ENCODE results near the gene RXRA.

The RXRA gene

GRCh38 chr9:134388976-134389375 lies 62.7 kb downstream of the RXRA start:
- H3K79me2 ChIP-seq (ENCODE audit: insufficient read depth, low read length), result 0 out of 2 replicates have a peak, but pooled peaks cover 3% of the 10 kb centered on the region
- H4K20me1 ChIP-seq (ENCODE audit: insufficient read depth, low read length), result peaks cover 42% of the 10 kb centered on the region
- H3K4me3 ChIP-seq (ENCODE audit: low read depth in 1 of 2, low read length in 2 of 2), result no peak overlapping the region
- TF ChIP-seq EZH2 (IDR thresholded peaks at IDR 0.05; ENCODE audit: borderline replicate concordance, low read depth, low read length, severe bottlenecking) (no peak), CTCF (IDR thresholded peaks at IDR 0.05; ENCODE audit: borderline replicate concordance, extremely low read depth, low read length, poor library complexity, severe bottlenecking) (no peak)
- no peak for ATAC-seq (ENCODE audit: insufficient read depth, low read depth)
- H3K27ac ChIP-seq (ENCODE audit: low read length), result no peak overlapping the region
- H2AFZ ChIP-seq (ENCODE audit: low read depth, low read length), result no peak overlapping the region
- peaks cover 8% of the 10 kb centered on the region; the same call in 1 of the 2 replicates for H3K4me1 ChIP-seq (ENCODE audit: insufficient read depth, low read length)
- no peak overlapping the region for H3K4me2 ChIP-seq (ENCODE audit: insufficient read depth, low read length)
- H3K27me3 ChIP-seq (ENCODE audit: insufficient read depth, low read length, poor library complexity), result no peaks in the 10 kb centered on the region
- H3K36me3 ChIP-seq (ENCODE audit: insufficient read depth, low read length), result no peaks in the 10 kb centered on the region
- no peak overlapping the region for H3K9ac ChIP-seq (ENCODE audit: low read depth, low read length)
- H3K9me3 ChIP-seq (ENCODE audit: insufficient read depth, low read length, severe bottlenecking), result no peaks in the 10 kb centered on the region
- no peak for DNase-seq

GRCh38 chr9:134389642-134390041 lies 63.4 kb downstream of the RXRA start:
- 0 out of 2 replicates have a peak, but pooled peaks cover 3% of the 10 kb centered on the region for H3K79me2 ChIP-seq (ENCODE audit: insufficient read depth, low read length)
- H3K36me3 ChIP-seq (ENCODE audit: insufficient read depth, low read length), result no peaks in the 10 kb centered on the region
- H3K4me1 ChIP-seq (ENCODE audit: insufficient read depth, low read length), result peaks cover 8% of the 10 kb centered on the region; the same call in 1 of the 2 replicates
- no peak overlapping the region for H3K4me2 ChIP-seq (ENCODE audit: insufficient read depth, low read length)
- H3K27me3 ChIP-seq (ENCODE audit: insufficient read depth, low read length, poor library complexity), result no peaks in the 10 kb centered on the region
- no peaks in the 10 kb centered on the region for H3K9me3 ChIP-seq (ENCODE audit: insufficient read depth, low read length, severe bottlenecking)
- DNase-seq, result no peak
- no peak overlapping the region for H3K4me3 ChIP-seq (ENCODE audit: low read depth in 1 of 2, low read length in 2 of 2)
- TF ChIP-seq EZH2 (IDR thresholded peaks at IDR 0.05; ENCODE audit: borderline replicate concordance, low read depth, low read length, severe bottlenecking) (no peak), CTCF (IDR thresholded peaks at IDR 0.05; ENCODE audit: borderline replicate concordance, extremely low read depth, low read length, poor library complexity, severe bottlenecking) (no peak)
- H4K20me1 ChIP-seq (ENCODE audit: insufficient read depth, low read length), result peaks cover 42% of the 10 kb centered on the region
- ATAC-seq (ENCODE audit: insufficient read depth, low read depth), result no peak
- no peak overlapping the region for H3K27ac ChIP-seq (ENCODE audit: low read length)
- no peak overlapping the region for H3K9ac ChIP-seq (ENCODE audit: low read depth, low read length)
- H2AFZ ChIP-seq (ENCODE audit: low read depth, low read length), result no peak overlapping the region

- Histone ChIP-seq H3K27ac (ENCODE audit: low read length) (no peak overlapping the region), H3K27me3 (ENCODE audit: insufficient read depth, low read length, poor library complexity) (no peaks in the 10 kb centered on the region), H3K36me3 (ENCODE audit: insufficient read depth, low read length) (no peaks in the 10 kb centered on the region), H3K4me2 (ENCODE audit: insufficient read depth, low read length) (no peak overlapping the region), H2AFZ (ENCODE audit: low read depth, low read length) (no peak overlapping the region), H3K4me1 (ENCODE audit: insufficient read depth, low read length) (peaks cover 8% of the 10 kb centered on the region; the same call in 1 of the 2 replicates), H4K20me1 (ENCODE audit: insufficient read depth, low read length) (peaks cover 40% of the 10 kb centered on the region), H3K9ac (ENCODE audit: low read depth, low read length) (no peak overlapping the region), H3K9me3 (ENCODE audit: insufficient read depth, low read length, severe bottlenecking) (no peaks in the 10 kb centered on the region), H3K79me2 (ENCODE audit: insufficient read depth, low read length) (0 out of 2 replicates have a peak, but pooled peaks cover 3% of the 10 kb centered on the region), H3K4me3 (ENCODE audit: low read depth in 1 of 2, low read length in 2 of 2) (no peak overlapping the region)
- no peak for DNase-seq
- no peak for TF ChIP-seq EZH2 (IDR thresholded peaks at IDR 0.05; ENCODE audit: borderline replicate concordance, low read depth, low read length, severe bottlenecking)
- no peak for TF ChIP-seq CTCF (IDR thresholded peaks at IDR 0.05; ENCODE audit: borderline replicate concordance, extremely low read depth, low read length, poor library complexity, severe bottlenecking)
- no peak for ATAC-seq (ENCODE audit: insufficient read depth, low read depth)
These were observed 64.3 kb downstream of the RXRA start for GRCh38 chr9:134390537-134390936.

- Histone ChIP-seq H3K36me3 (ENCODE audit: insufficient read depth, low read length) (no peaks in the 10 kb centered on the region), H2AFZ (ENCODE audit: low read depth, low read length) (no peak overlapping the region), H3K9ac (ENCODE audit: low read depth, low read length) (no peak overlapping the region), H3K27ac (ENCODE audit: low read length) (no peak overlapping the region), H3K4me2 (ENCODE audit: insufficient read depth, low read length) (no peak overlapping the region), H3K79me2 (ENCODE audit: insufficient read depth, low read length) (0 out of 2 replicates have a peak, but pooled peaks cover 3% of the 10 kb centered on the region), H3K4me3 (ENCODE audit: low read depth in 1 of 2, low read length in 2 of 2) (no peak overlapping the region), H4K20me1 (ENCODE audit: insufficient read depth, low read length) (peaks cover 44% of the 10 kb centered on the region), H3K4me1 (ENCODE audit: insufficient read depth, low read length) (peaks cover 10% of the 10 kb centered on the region), H3K9me3 (ENCODE audit: insufficient read depth, low read length, severe bottlenecking) (no peaks in the 10 kb centered on the region), H3K27me3 (ENCODE audit: insufficient read depth, low read length, poor library complexity) (no peaks in the 10 kb centered on the region)
- ATAC-seq (ENCODE audit: insufficient read depth, low read depth) (no peak), DNase-seq (no peak)
- no peak for TF ChIP-seq EZH2 (IDR thresholded peaks at IDR 0.05; ENCODE audit: borderline replicate concordance, low read depth, low read length, severe bottlenecking)
- no peak for TF ChIP-seq CTCF (IDR thresholded peaks at IDR 0.05; ENCODE audit: borderline replicate concordance, extremely low read depth, low read length, poor library complexity, severe bottlenecking)
These were observed 64.7 kb downstream of the RXRA start for GRCh38 chr9:134390947-134391318.
